T-cell (primary cell): Measurements from ENCODE around the gene KRTAP10-7. TPM values are rescaled to one million over a fixed set of nuclear protein-coding genes. Genes with fewer than 3 reads are reported as not detected.

Experiments used
- ATAC-seq, 4 experiments: fragments of 200-7000 bp in 3 of 4; fragments of 150-1000 bp in 1 of 4; cut with Tn5 transposase; replicated peaks in 1 of 4; 1 replicate in 3 of 4; 2 replicates in 1 of 4; pipeline ENCODE4 v1.10.0; 2021; ENCODE audit warnings: moderate library complexity in 3 of 4, mild to moderate bottlenecking in 2 of 4, moderate number of reproducible peaks in 1 of 4
- CTCF ChIA-PET, 2 donors: fragments of 300-600 bp; sonication (Branson Sonifier 250); formaldehyde crosslinking; loops; one replicate each; lab custom pipeline; 2022; ENCODE audit warnings: antibody characterized with exemption in 2 of 2; lab: Charles Lee
- POLR2A ChIA-PET, 2 donors: fragments of 300-600 bp; sonication (Branson Sonifier 250); formaldehyde crosslinking; loops; one replicate each; lab custom pipeline; 2022; ENCODE audit warnings: antibody characterized with exemption in 2 of 2; lab: Charles Lee
- DNase-seq, 35 experiments: peaks; one replicate each; pipeline versions ENCODE4 v3.0.0 to v3.0.0-alpha.2; 2013 to 2023
- H3K27ac ChIP-seq: one replicate; pipeline ENCODE4 v1.5.1; 2013; ENCODE audit warnings: low read length
- H3K27me3 ChIP-seq, 2 experiments: replicated peaks in 1 of 2; 1 replicate in 1 of 2; 2 replicates in 1 of 2; pipeline versions ENCODE4 v1.6.1 to v1.7.0; 2013; ENCODE audit warnings: low read length in 1 of 2, mixed read lengths in 1 of 2; ENCODE audit not compliant: control insufficient read depth in 2 of 2, insufficient read depth in 2 of 2; ENCODE audit errors: extremely low read depth in 1 of 2
- H3K36me3 ChIP-seq, 2 donors: 1 replicate in 1 of 2; 2 replicates in 1 of 2; pipeline versions ENCODE4 v1.6.1 to v1.7.0; 2013; ENCODE audit warnings: low read length in 1 of 2; ENCODE audit not compliant: control insufficient read depth in 2 of 2, insufficient read depth in 1 of 2; ENCODE audit errors: extremely low read depth in 1 of 2
- H3K4me1 ChIP-seq, 2 experiments: 1 replicate in 1 of 2; 2 replicates in 1 of 2; pipeline versions ENCODE4 v1.6.1 to v1.7.0; 2013; ENCODE audit warnings: low read length in 2 of 2, mixed read lengths in 1 of 2; ENCODE audit not compliant: insufficient read depth in 2 of 2, control insufficient read depth in 1 of 2; ENCODE audit errors: extremely low read depth in 1 of 2
- H3K4me3 ChIP-seq, 2 donors: 1 replicate in 1 of 2; 2 replicates in 1 of 2; pipeline versions ENCODE4 v1.5.1 to v1.7.0; 2013; ENCODE audit warnings: mild to moderate bottlenecking in 2 of 2, low read length in 1 of 2, moderate library complexity in 1 of 2; ENCODE audit not compliant: control insufficient read depth in 1 of 2; ENCODE audit errors: extremely low read depth in 1 of 2
- H3K9me3 ChIP-seq: 2 replicates; pipeline ENCODE4 v1.7.0; 2013
- H3K27ac Mint-ChIP-seq, 2 donors: one replicate each; pipeline ENCODE4 v1.8.0; 2020 to 2021; ENCODE audit warnings: mild to moderate bottlenecking in 2 of 2, mixed read lengths in 2 of 2
- H3K27me3 Mint-ChIP-seq, 2 donors: one replicate each; pipeline ENCODE4 v1.8.0; 2021 to 2022; ENCODE audit warnings: mixed read lengths in 2 of 2
- H3K36me3 Mint-ChIP-seq: one replicate; pipeline ENCODE4 v1.8.0; 2021; ENCODE audit warnings: mixed read lengths
- H3K4me1 Mint-ChIP-seq, 3 donors: one replicate each; pipeline ENCODE4 v1.8.0; 2020 to 2022; ENCODE audit warnings: mixed read lengths in 3 of 3, mild to moderate bottlenecking in 1 of 3
- H3K4me3 Mint-ChIP-seq, 3 donors: one replicate each; pipeline ENCODE4 v1.8.0; 2020 to 2022; ENCODE audit warnings: mild to moderate bottlenecking in 3 of 3, mixed read lengths in 3 of 3, moderate library complexity in 3 of 3
- H3K9me3 Mint-ChIP-seq, 3 donors: one replicate each; pipeline ENCODE4 v1.8.0; 2020 to 2022; ENCODE audit warnings: mixed read lengths in 3 of 3
- WGBS: methylation state at CpG from one replicate; pipeline ENCODE4 v1.1.5; 2013; ENCODE audit warnings: missing lambda C conversion rate; ENCODE audit not compliant: insufficient coverage; 5-methylcytosine and 5-hydroxymethylcytosine counted together
- total RNA-seq, 35 experiments: library from RNA in 6 of 35; stranded (reverse) in 6 of 35; fragments of 120-200 nt in 1 of 35; gene quantifications; one replicate each; pipeline versions ENCODE4 v1.2.1 to v1.2.4 and lab custom pipeline; 2013 to 2026

Gene KRTAP10-7
- total RNA-seq, 5 donors from 2014 or later (not counting 1 experiment from before 2014, with no cell fraction given) = not detected

DNA sequence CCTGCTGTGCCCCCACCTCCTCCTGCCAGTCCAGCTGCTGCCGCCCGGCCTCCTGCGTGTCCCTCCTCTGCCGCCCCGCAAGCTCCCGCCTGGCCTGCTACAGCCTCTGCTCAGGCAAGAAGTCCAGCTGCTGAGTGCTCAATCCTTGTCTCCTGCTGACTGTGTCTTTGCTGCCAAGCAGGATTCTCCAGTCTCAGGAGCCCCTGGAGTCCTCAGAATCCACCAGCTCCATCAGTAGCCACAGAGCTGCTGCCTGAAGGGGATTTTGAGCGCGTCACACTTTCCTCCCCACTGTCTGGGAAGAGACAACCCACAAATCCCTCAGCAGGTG is 46.8 kb downstream of the KRTAP10-7 start:
- Histone ChIP-seq H3K9me3 (no peaks in the 10 kb centered on the region), H3K4me1 (peaks cover 0 to 4% of the 10 kb centered on the region in 2 experiments), H3K27ac (no peak overlapping the region), H3K4me3 (no peak overlapping the region), H3K36me3 (no peaks in the 10 kb centered on the region), H3K27me3 (no peaks in the 10 kb centered on the region)
- H3K4me1 Mint-ChIP-seq = peaks cover 0 to 8% (median 7%) of the 10 kb centered on the region in 3 donors
- WGBS = 74% methylated on average over 8 of the region's 8 CpGs
- ATAC-seq = no peak
- ChIA-PET CTCF (no interaction called here), POLR2A (interaction anchor here in 1 of 2 donors (0.5 kb wide), 1 partner anchor 19 kb away, joined by 5 read pairs; no protein-coding TSS in a partner anchor)
- DNase-seq = no peak
- H3K4me3 Mint-ChIP-seq = no peak overlapping the region
- H3K27me3 Mint-ChIP-seq = no peaks in the 10 kb centered on the region
- no peak overlapping the region for H3K27ac Mint-ChIP-seq
- H3K36me3 Mint-ChIP-seq = peaks cover 8% of the 10 kb centered on the region
- H3K9me3 Mint-ChIP-seq = peaks cover 16 to 25% (median 25%) of the 10 kb centered on the region in 3 donors

DNA sequence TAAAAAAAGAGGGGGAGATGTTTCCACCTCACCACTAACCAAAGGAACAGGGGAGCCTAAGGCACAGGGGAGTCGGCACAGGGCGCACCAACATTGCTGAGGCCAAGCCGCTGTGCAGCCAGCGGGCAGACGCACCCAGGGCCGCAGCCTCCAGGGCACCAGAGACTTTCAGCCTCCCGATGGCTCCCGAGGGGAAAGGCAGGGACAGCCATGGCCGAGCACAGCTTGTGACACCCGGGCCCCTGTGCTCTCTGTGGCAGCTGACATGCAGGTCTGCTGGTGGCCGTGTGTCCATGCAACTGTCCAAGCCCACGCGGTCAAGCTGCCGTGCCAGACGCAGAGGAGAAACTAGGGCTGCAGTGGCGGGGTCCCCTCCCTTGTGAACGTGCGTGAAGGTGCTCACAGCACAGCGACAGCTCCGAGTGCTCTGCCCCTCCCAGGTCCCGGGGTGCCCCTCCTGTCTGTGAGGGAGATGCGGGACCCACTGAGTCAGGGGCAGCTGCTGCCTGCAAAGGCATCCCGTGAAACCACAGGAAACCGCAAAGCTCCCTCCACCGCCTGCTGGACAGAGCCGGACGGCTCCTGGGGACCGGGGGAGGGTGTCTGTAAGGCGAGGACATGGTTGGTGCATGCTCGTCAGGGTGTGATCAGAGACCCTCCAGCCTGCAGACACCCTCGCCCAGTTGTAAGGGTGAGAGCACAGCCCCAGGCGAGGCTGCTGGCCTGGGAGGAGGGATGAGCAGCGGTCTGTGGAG is 48.3 kb downstream of the KRTAP10-7 start:
- no peak for DNase-seq
- H3K27ac ChIP-seq = no peak overlapping the region
- H3K27me3 Mint-ChIP-seq = no peaks in the 10 kb centered on the region
- H3K9me3 Mint-ChIP-seq = peaks cover 7 to 14% (median 14%) of the 10 kb centered on the region in 3 donors
- ATAC-seq = no peak
- no peaks in the 10 kb centered on the region for H3K27me3 ChIP-seq
- H3K36me3 Mint-ChIP-seq = peaks cover 8% of the 10 kb centered on the region
- CTCF ChIA-PET = no interaction called here
- H3K4me3 Mint-ChIP-seq = no peak overlapping the region
- POLR2A ChIA-PET = no interaction called here
- peaks cover 0 to 9% of the 10 kb centered on the region in 2 experiments for H3K4me1 ChIP-seq
- no peaks in the 10 kb centered on the region for H3K36me3 ChIP-seq
- H3K27ac Mint-ChIP-seq = no peak overlapping the region
- H3K4me1 Mint-ChIP-seq = peaks cover 6 to 17% (median 11%) of the 10 kb centered on the region in 3 donors
- WGBS = 84% methylated on average over 28 of the region's 33 CpGs
- no peaks in the 10 kb centered on the region for H3K9me3 ChIP-seq
- no peak overlapping the region for H3K4me3 ChIP-seq

- CTCF ChIA-PET = no interaction called here
- Mint-ChIP-seq H3K4me1 (peaks cover 14 to 26% (median 20%) of the 10 kb centered on the region in 3 donors), H3K27ac (peak overlapping the region in 1 of 2 donors; percentile 64), H3K9me3 (peaks cover 0 to 6% (median 5%) of the 10 kb centered on the region in 3 donors), H3K36me3 (peaks cover 5% of the 10 kb centered on the region), H3K27me3 (no peaks in the 10 kb centered on the region), H3K4me3 (no peak overlapping the region)
- POLR2A ChIA-PET = no interaction called here
- 98% methylated on average over 14 of the region's 18 CpGs for WGBS
- Histone ChIP-seq H3K4me3 (no peak overlapping the region), H3K27ac (no peak overlapping the region), H3K4me1 (peaks cover 0 to 18% of the 10 kb centered on the region in 2 experiments), H3K9me3 (no peaks in the 10 kb centered on the region), H3K36me3 (no peaks in the 10 kb centered on the region), H3K27me3 (no peaks in the 10 kb centered on the region)
- ATAC-seq = no peak
- DNase-seq = no peak
Measured at GRCh38 chr21:44649521-44650100, 49.2 kb downstream of the KRTAP10-7 start.

DNA sequence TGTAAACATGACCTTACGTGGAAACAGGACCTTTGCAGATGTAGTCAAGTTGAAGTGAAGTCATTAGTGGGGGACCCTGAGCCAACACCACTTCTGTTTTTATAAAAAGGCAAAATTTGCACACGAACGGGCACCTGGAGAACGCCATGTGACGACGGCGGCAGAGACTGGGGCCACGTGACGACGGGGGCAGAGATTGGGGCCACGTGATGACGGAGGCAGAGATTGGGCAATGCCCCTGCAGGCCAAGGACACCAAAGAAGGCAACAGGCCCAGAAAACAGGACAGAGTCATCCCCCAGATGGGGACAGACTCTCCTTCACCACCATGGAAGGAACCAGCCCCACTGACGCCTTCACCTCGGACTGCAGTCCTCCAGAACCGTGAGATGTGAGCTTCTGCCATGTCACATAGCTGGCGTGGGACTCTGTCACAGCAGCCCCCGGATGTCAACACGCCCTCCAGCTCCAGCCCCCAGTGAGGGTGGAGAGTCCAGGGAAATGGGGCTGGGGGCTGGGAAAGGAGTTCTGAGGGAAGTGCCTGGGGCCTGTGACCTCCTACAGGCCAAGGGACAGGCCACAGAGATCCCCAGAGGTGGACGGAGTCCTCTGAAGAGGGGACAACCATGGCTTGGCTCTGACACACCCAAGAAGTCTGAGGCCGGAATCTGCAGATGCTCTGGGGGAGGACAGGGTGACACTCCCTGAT is 50.0 kb downstream of the KRTAP10-7 start:
- no peak for DNase-seq
- ChIA-PET POLR2A (no interaction called here), CTCF (no interaction called here)
- 87% methylated on average over 14 of the region's 20 CpGs for WGBS
- Histone ChIP-seq H3K4me3 (no peak overlapping the region), H3K4me1 (peaks cover 0 to 26% of the 10 kb centered on the region in 2 experiments), H3K27ac (no peak overlapping the region), H3K9me3 (no peaks in the 10 kb centered on the region), H3K36me3 (no peaks in the 10 kb centered on the region), H3K27me3 (no peaks in the 10 kb centered on the region)
- Mint-ChIP-seq H3K36me3 (no peaks in the 10 kb centered on the region), H3K27me3 (no peaks in the 10 kb centered on the region), H3K4me3 (no peak overlapping the region), H3K27ac (peak overlapping the region in 1 of 2 donors; percentile 63), H3K4me1 (peaks cover 21 to 34% (median 24%) of the 10 kb centered on the region in 3 donors), H3K9me3 (no peaks in the 10 kb centered on the region)
- no peak for ATAC-seq

GRCh38 chr21:44650973-44651675 is 50.7 kb downstream of the KRTAP10-7 start:
- no peaks in the 10 kb centered on the region for H3K9me3 ChIP-seq
- H3K4me3 ChIP-seq = no peak overlapping the region
- no peaks in the 10 kb centered on the region for H3K36me3 ChIP-seq
- H3K27me3 ChIP-seq = no peaks in the 10 kb centered on the region
- peaks cover 26 to 40% (median 27%) of the 10 kb centered on the region in 3 donors for H3K4me1 Mint-ChIP-seq
- H3K9me3 Mint-ChIP-seq = peaks cover under 1% of the 10 kb centered on the region in 3 donors
- 89% methylated on average over 11 of the region's 12 CpGs for WGBS
- H3K27ac Mint-ChIP-seq = peak overlapping the region in 1 of 2 donors; percentile 28
- H3K4me1 ChIP-seq = peaks cover 0 to 33% of the 10 kb centered on the region in 2 experiments
- DNase-seq = no peak
- POLR2A ChIA-PET = interaction anchor here in 1 of 2 donors (0.5 to 0.8 kb wide), 2 partner anchors 35 to 1774 kb away, joined by 3 to 7 read pairs; no protein-coding TSS in a partner anchor
- no peak for ATAC-seq
- H3K36me3 Mint-ChIP-seq = peaks cover 1% of the 10 kb centered on the region
- CTCF ChIA-PET = no interaction called here
- H3K4me3 Mint-ChIP-seq = no peak overlapping the region
- no peaks in the 10 kb centered on the region for H3K27me3 Mint-ChIP-seq
- no peak overlapping the region for H3K27ac ChIP-seq
